Measurements from ENCODE around the gene ORM1. TPM values are rescaled to one million over a fixed set of nuclear protein-coding genes. Genes with fewer than 3 reads are reported as not detected.
"Not testable (repeated sequence)": the region's sequence is repeated elsewhere in the genome, so short reads cannot be mapped to it uniquely, and the experiment has no call there.

Gene ORM1
- total RNA-seq, 1 experiment from 2014 or later = not detected

DNA sequence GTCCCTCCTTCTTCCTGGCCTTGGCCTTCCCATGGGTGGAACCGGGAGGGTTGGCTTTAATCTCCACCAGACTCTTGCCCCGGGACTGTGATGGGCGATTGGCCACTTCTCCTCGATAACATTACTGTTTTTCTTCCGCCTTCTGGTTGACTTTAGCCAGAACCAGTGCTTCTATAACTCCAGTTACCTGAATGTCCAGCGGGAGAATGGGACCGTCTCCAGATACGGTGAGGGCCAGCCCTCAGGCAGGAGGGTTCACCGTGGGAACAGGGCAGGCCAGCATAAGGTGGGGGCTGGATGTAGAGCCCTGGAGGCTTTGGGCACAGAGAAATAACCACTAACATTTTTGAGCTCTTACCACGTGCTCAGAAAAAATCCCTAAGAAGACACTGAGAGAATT is 7.7 kb downstream of the ORM1 start:
- no peak overlapping the region for H2AFZ ChIP-seq
- H3K4me1 ChIP-seq (replicated peaks; ENCODE audit: insufficient read depth) = no peaks in the 10 kb centered on the region
- H3F3A ChIP-seq (ENCODE audit: insufficient read depth, low read depth) = no peaks in the 10 kb centered on the region
- DNase-seq = no peak
- H3K4me2 ChIP-seq = no peak overlapping the region
- H3K36me3 ChIP-seq (ENCODE audit: low read depth) = no peaks in the 10 kb centered on the region
- no peaks in the 10 kb centered on the region for H4K20me1 ChIP-seq (ENCODE audit: insufficient read depth)
- ChIA-PET CTCF (no interaction called here), POLR2A (ENCODE audit: unreplicated experiment) (no interaction called here)
- intact Hi-C loops (cut with micrococcal nuclease; ENCODE audit: unreplicated experiment) = no loop called here
- no peak overlapping the region for H3K27ac ChIP-seq
- TF ChIP-seq CTCF (conservative IDR thresholded peaks at IDR 0.05) (no peak), EZH2 (IDR thresholded peaks at IDR 0.05; ENCODE audit: low read depth) (no peak)
- no peaks in the 10 kb centered on the region for H3K27me3 ChIP-seq (ENCODE audit: insufficient read depth, low read depth)
- no peak overlapping the region for H3K4me3 ChIP-seq
- H3K9me2 ChIP-seq (ENCODE audit: insufficient read depth) = no peaks in the 10 kb centered on the region
- H3K9me3 ChIP-seq (ENCODE audit: insufficient read depth, low read depth) = no peaks in the 10 kb centered on the region
- no peaks in the 10 kb centered on the region for H3K79me2 ChIP-seq (ENCODE audit: low read depth)
- BruUV-seq (replicated peaks) = no TSS peak

DNA sequence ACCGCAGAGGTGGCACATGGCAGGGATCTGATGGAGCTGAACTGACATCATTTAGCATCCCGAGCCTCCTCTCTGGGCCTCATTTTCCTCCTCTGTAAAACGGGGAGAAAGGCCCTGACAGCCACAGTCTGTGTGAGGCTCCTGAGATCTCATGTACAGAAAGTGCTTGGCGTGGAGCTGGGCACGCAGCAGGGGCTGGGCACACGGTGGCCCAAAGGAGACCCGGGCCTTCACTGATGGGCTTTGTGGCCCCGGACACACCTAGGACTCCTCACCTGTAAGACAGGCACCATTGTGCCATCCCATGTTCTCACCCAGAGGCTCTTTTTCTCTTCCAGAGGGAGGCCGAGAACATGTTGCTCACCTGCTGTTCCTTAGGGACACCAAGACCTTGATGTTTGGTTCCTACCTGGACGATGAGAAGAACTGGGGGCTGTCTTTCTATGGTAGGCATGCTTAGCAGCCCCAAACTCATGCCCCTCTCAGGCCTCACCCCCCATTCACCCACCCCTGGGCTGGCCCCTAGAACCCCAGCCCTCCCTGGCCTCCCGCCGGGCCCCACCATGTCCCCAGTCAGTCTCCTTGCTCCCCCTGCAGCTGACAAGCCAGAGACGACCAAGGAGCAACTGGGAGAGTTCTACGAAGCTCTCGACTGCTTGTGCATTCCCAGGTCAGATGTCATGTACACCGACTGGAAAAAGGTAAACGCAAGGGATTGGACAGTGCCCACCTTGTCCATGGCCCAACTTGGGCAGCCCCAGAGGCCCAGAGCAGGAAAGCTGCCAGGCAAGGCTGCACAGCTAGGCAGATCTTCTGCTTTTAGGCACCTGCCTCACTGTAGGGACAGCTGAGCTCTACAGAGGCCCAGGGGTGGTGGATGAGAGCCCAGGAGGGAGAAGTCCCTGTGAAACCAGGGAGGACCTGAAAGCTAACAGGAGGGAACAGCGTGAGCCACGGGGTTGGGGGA is 8.6 kb downstream of the ORM1 start:
- intact Hi-C loops (cut with micrococcal nuclease; ENCODE audit: unreplicated experiment); H4K20me1 ChIP-seq (ENCODE audit: insufficient read depth); BruUV-seq (replicated peaks); H2AFZ ChIP-seq; H3K4me1 ChIP-seq (replicated peaks; ENCODE audit: insufficient read depth); CTCF ChIA-PET; POLR2A ChIA-PET (ENCODE audit: unreplicated experiment); H3K9me2 ChIP-seq (ENCODE audit: insufficient read depth); H3K4me3 ChIP-seq; H3K9me3 ChIP-seq (ENCODE audit: insufficient read depth, low read depth); H3K27me3 ChIP-seq (ENCODE audit: insufficient read depth, low read depth); H3K27ac ChIP-seq; H3F3A ChIP-seq (ENCODE audit: insufficient read depth, low read depth); H3K36me3 ChIP-seq (ENCODE audit: low read depth); DNase-seq; H3K4me2 ChIP-seq; H3K79me2 ChIP-seq (ENCODE audit: low read depth): not testable (repeated sequence)

DNA sequence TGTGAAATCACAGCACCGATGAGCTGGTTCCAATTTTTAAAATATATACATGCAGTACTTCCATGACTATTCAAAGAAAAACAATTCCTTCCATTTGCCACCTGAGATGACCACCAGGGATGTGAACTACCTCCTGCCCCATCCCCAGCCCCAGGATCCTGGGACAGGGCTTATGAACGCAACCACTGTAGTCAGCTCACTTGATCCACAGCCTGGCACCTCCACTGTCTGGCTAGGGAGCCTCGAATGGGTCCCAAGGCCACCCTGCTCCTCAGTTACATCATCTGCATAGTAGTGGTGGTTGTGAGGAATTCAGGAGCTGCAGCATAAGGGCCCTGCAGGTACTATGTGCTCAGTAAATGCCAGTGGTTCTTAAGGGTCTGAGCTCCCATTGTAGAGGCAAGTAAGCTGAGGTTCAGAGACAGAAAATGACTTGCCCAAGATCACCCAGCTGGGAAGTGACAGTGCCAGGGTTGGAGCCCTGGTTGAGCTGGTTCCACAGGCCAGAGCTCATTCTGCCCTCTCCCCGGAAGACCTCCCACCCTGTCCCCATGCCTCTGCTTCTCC is 9.7 kb downstream of the ORM1 start:
- BruUV-seq (replicated peaks); H3K9me3 ChIP-seq (ENCODE audit: insufficient read depth, low read depth); H4K20me1 ChIP-seq (ENCODE audit: insufficient read depth); H3K4me2 ChIP-seq; intact Hi-C loops (cut with micrococcal nuclease; ENCODE audit: unreplicated experiment); H3K9me2 ChIP-seq (ENCODE audit: insufficient read depth); H3K27me3 ChIP-seq (ENCODE audit: insufficient read depth, low read depth); H3K27ac ChIP-seq; H3K4me1 ChIP-seq (replicated peaks; ENCODE audit: insufficient read depth); H3F3A ChIP-seq (ENCODE audit: insufficient read depth, low read depth); DNase-seq; H3K4me3 ChIP-seq; POLR2A ChIA-PET (ENCODE audit: unreplicated experiment); H2AFZ ChIP-seq; H3K36me3 ChIP-seq (ENCODE audit: low read depth); H3K79me2 ChIP-seq (ENCODE audit: low read depth); CTCF ChIA-PET: not testable (repeated sequence)

DNA sequence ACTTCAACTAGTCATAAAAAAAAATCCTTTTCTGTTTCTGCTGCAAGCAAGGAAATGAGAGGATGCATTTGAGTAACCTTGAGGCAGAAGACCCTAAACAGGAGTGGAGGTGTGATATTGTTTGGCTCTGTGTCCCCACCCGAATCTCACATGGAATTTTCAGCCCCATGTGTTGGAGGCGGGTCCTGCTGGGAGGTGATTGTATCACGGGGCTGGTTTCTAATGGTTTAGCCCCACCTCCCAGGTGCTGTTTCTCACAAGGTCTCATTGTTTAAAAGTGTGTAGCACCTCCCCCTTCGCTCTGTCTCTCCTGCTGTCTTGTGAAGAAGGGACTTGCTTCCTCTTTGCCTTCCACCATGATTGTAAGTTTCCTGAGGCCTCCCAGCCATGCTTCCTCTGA is 10.8 kb downstream of the ORM1 start:
- POLR2A ChIA-PET (ENCODE audit: unreplicated experiment); BruUV-seq (replicated peaks); H4K20me1 ChIP-seq (ENCODE audit: insufficient read depth); H3F3A ChIP-seq (ENCODE audit: insufficient read depth, low read depth); H3K27ac ChIP-seq; CTCF ChIA-PET; H3K36me3 ChIP-seq (ENCODE audit: low read depth); H3K9me3 ChIP-seq (ENCODE audit: insufficient read depth, low read depth); H3K4me1 ChIP-seq (replicated peaks; ENCODE audit: insufficient read depth); H3K79me2 ChIP-seq (ENCODE audit: low read depth); H3K4me2 ChIP-seq; H3K27me3 ChIP-seq (ENCODE audit: insufficient read depth, low read depth); H3K4me3 ChIP-seq; DNase-seq; H2AFZ ChIP-seq; intact Hi-C loops (cut with micrococcal nuclease; ENCODE audit: unreplicated experiment); H3K9me2 ChIP-seq (ENCODE audit: insufficient read depth): not testable (repeated sequence)

Data from PC-9 (cell line).